Neuronal stem cell (in vitro differentiated cells): ENCODE data around the gene SCFD2.

Source experiments
- DNase-seq: peaks from one replicate; pipeline ENCODE4 v3.0.0-alpha.2; 2013; ENCODE audit warnings: low spot score
- H2AFZ ChIP-seq: one replicate; pipeline ENCODE4 v1.6.1; 2013; ENCODE audit warnings: mild to moderate bottlenecking, low read length, inconsistent platforms
- H2AK5ac ChIP-seq: 2 replicates; pipeline ENCODE4 v1.6.1; 2013; ENCODE audit warnings: low read depth, mild to moderate bottlenecking, inconsistent platforms, low read length, moderate library complexity, mixed read lengths
- H2BK120ac ChIP-seq: 2 replicates; pipeline ENCODE4 v1.6.1; 2013; ENCODE audit warnings: low read depth, mild to moderate bottlenecking, inconsistent platforms, low read length, moderate library complexity, mixed read lengths
- H2BK12ac ChIP-seq: one replicate; pipeline ENCODE4 v1.6.1; 2013; ENCODE audit warnings: low read length, inconsistent platforms
- H2BK15ac ChIP-seq: 2 replicates; pipeline ENCODE4 v1.6.1; 2013; ENCODE audit warnings: mild to moderate bottlenecking, low read length, inconsistent platforms, mixed read lengths
- H2BK5ac ChIP-seq: one replicate; pipeline ENCODE4 v1.6.1; 2013; ENCODE audit warnings: inconsistent platforms, mild to moderate bottlenecking, low read length, moderate library complexity
- H3K14ac ChIP-seq: one replicate; pipeline ENCODE4 v1.6.1; 2013; ENCODE audit warnings: low read length, inconsistent platforms
- H3K18ac ChIP-seq: 2 replicates; pipeline ENCODE4 v1.6.1; 2013; ENCODE audit warnings: low read length, inconsistent platforms
- H3K23ac ChIP-seq: 2 replicates; pipeline ENCODE4 v1.6.1; 2013; ENCODE audit warnings: low read depth, mild to moderate bottlenecking, mixed read lengths, low read length, inconsistent platforms; ENCODE audit not compliant: poor library complexity
- H3K27ac ChIP-seq: replicated peaks from 3 replicates; pipeline ENCODE4 v1.5.1; 2013; ENCODE audit warnings: low read length, inconsistent platforms
- H3K27me3 ChIP-seq, 3 experiments: 2 replicates each; pipeline ENCODE4 v1.6.1; 2013; ENCODE audit warnings: low read length in 3 of 3, mild to moderate bottlenecking in 2 of 3, inconsistent platforms in 1 of 3, low read depth in 1 of 3, mixed read lengths in 1 of 3, moderate library complexity in 1 of 3; ENCODE audit not compliant: control insufficient read depth in 3 of 3, insufficient read depth in 3 of 3
- H3K36me3 ChIP-seq, 2 donors: replicated peaks in 1 of 2; 2 replicates each; pipeline ENCODE4 v1.6.1; 2013; ENCODE audit warnings: low read length in 2 of 2; ENCODE audit not compliant: control insufficient read depth in 2 of 2, insufficient read depth in 2 of 2
- H3K4ac ChIP-seq: 2 replicates; pipeline ENCODE4 v1.6.1; 2013; ENCODE audit warnings: inconsistent platforms, mild to moderate bottlenecking, low read length, moderate library complexity
- H3K4me1 ChIP-seq, 2 donors: 1 replicate in 1 of 2; 2 replicates in 1 of 2; pipeline ENCODE4 v1.6.1; 2013; ENCODE audit warnings: low read length in 2 of 2, low read depth in 1 of 2; ENCODE audit not compliant: control insufficient read depth in 2 of 2, insufficient read depth in 1 of 2
- H3K4me2 ChIP-seq: one replicate; pipeline ENCODE4 v1.6.1; 2013; ENCODE audit warnings: mild to moderate bottlenecking, low read length, inconsistent platforms; ENCODE audit not compliant: insufficient read depth, poor library complexity, severe bottlenecking
- H3K4me3 ChIP-seq, 2 donors: 2 replicates each; pipeline ENCODE4 v1.5.1; 2013; ENCODE audit warnings: low read length in 2 of 2, mild to moderate bottlenecking in 2 of 2, inconsistent platforms in 1 of 2, moderate library complexity in 1 of 2
- H3K79me1 ChIP-seq: one replicate; pipeline ENCODE4 v1.6.1; 2013; ENCODE audit warnings: low read depth, mild to moderate bottlenecking, inconsistent platforms, low read length, moderate library complexity
- H3K9ac ChIP-seq: one replicate; pipeline ENCODE4 v1.6.1; 2013; ENCODE audit warnings: mild to moderate bottlenecking, low read depth, low read length, inconsistent platforms; ENCODE audit not compliant: poor library complexity
- H3K9me3 ChIP-seq, 2 donors: replicated peaks in 1 of 2; 2 replicates each; pipeline versions ENCODE3 to v1.6.1; 2013; ENCODE audit warnings: low read length in 2 of 2, mild to moderate bottlenecking in 2 of 2, inconsistent platforms in 1 of 2, low read depth in 1 of 2, mixed read lengths in 1 of 2, moderate library complexity in 1 of 2; ENCODE audit not compliant: control insufficient read depth in 2 of 2, insufficient read depth in 1 of 2
- H4K8ac ChIP-seq: one replicate; pipeline ENCODE4 v1.6.1; 2013; ENCODE audit warnings: low read depth, mild to moderate bottlenecking, inconsistent platforms, low read length, moderate library complexity
- H4K91ac ChIP-seq: one replicate; pipeline ENCODE4 v1.6.1; 2013; ENCODE audit warnings: low read length, low read depth, mild to moderate bottlenecking, inconsistent platforms; ENCODE audit not compliant: poor library complexity
- WGBS, 2 donors: extraction: QIAGEN DNeasy Blood & Tissue Kit; methylation state at CpG; one replicate each; pipeline ENCODE4 v1.1.7; 2013; ENCODE audit warnings: missing lambda C conversion rate in 2 of 2, mixed read lengths in 1 of 2; ENCODE audit not compliant: insufficient read length in 2 of 2, insufficient replicate concordance in 1 of 2; ENCODE audit errors: extremely low coverage in 2 of 2; 5-methylcytosine and 5-hydroxymethylcytosine counted together

SCFD2 gene

DNA sequence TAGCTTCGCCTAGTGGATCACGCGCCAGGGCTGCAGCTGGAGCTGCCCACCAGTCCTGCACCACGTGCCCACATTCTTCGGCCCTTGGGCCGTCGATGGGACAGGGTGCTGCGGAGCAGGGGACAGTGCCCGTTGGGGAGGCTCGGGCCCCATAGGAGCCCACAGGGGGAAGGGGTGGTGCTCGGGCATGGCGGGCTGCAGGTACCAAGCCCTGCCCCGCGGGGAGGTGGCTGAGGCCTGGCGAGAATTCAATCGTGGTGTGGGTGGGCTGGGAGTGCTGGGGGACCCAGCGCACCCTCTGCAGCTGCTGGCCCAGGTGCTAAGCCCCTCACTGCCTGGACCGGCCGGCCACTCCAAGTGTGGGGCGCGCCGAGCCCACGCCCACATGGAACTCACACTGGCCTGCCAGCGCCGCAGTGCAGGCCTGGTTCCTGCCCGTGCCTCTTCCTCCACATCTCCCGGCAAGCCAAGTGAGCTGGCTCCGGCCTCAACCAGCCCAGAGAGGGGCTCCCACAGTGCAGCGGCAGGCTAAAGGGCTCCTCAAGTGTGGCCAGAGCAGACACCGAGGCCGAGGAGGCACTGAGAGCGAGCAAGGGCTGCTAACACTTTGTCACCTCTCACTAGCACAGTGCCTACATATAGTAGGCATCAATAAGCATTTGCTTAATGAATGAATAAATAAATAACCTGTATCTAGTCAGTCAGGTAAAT is 11.7 kb downstream of the SCFD2 start:
- no peak overlapping the region for H3K23ac ChIP-seq
- H2BK120ac ChIP-seq, result no peak overlapping the region
- H3K9ac ChIP-seq, result no peak overlapping the region
- no peaks in the 10 kb centered on the region for H3K27me3 ChIP-seq
- no CpG with 5 or more reads among the region's 32 CpGs for WGBS, 2 donors
- H3K4me2 ChIP-seq, result no peak overlapping the region
- no peaks in the 10 kb centered on the region for H3K36me3 ChIP-seq
- H3K79me1 ChIP-seq, result no peaks in the 10 kb centered on the region
- H3K27ac ChIP-seq, result no peak overlapping the region
- no peak overlapping the region for H2BK12ac ChIP-seq
- H2BK5ac ChIP-seq, result no peak overlapping the region
- no peak overlapping the region for H2AFZ ChIP-seq
- no peak overlapping the region for H2AK5ac ChIP-seq
- no peak overlapping the region for H4K8ac ChIP-seq
- DNase-seq, result no peak
- no peak overlapping the region for H4K91ac ChIP-seq
- H3K4me1 ChIP-seq, result no peaks in the 10 kb centered on the region
- peaks cover 2 to 7% of the 10 kb centered on the region in 2 donors for H3K9me3 ChIP-seq
- no peak overlapping the region for H3K4me3 ChIP-seq
- H3K18ac ChIP-seq, result no peak overlapping the region
- no peak overlapping the region for H2BK15ac ChIP-seq
- H3K14ac ChIP-seq, result no peak overlapping the region
- no peak overlapping the region for H3K4ac ChIP-seq

DNA sequence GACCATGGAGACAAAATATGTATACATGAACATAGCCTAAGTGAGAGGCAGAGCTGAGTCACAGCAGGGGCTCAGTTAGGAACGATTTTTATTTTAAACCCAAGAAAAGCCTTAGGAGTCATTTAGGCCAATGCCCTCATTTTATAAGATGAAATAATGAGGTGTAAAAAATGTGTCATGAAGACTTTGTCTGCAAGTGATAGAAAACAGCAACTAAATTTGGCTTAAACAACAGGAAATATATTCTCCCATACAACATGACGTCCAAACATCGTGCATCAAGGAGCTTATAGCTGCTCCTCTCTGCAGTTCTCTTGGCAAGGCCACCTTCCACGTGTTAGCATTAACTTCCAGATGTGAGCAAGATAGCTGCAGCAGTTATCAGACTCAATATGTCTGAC is 16.8 kb downstream of the SCFD2 start:
- H3K79me1 ChIP-seq, result no peaks in the 10 kb centered on the region
- H2BK15ac ChIP-seq, result no peak overlapping the region
- H3K23ac ChIP-seq, result no peak overlapping the region
- no peak overlapping the region for H3K4ac ChIP-seq
- H3K18ac ChIP-seq, result no peak overlapping the region
- no peak overlapping the region for H3K27ac ChIP-seq
- no peaks in the 10 kb centered on the region for H3K36me3 ChIP-seq
- no peak for DNase-seq
- H2AFZ ChIP-seq, result no peak overlapping the region
- no peak overlapping the region for H2BK5ac ChIP-seq
- no peak overlapping the region for H2BK120ac ChIP-seq
- no peak overlapping the region for H4K91ac ChIP-seq
- H3K9me3 ChIP-seq, result no peaks in the 10 kb centered on the region
- H3K14ac ChIP-seq, result no peak overlapping the region
- no peak overlapping the region for H2BK12ac ChIP-seq
- H3K27me3 ChIP-seq, result no peaks in the 10 kb centered on the region
- WGBS, 2 donors, result no CpG with 5 or more reads among the region's 4 CpGs
- no peak overlapping the region for H3K4me2 ChIP-seq
- no peak overlapping the region for H2AK5ac ChIP-seq
- no peak overlapping the region for H4K8ac ChIP-seq
- H3K9ac ChIP-seq, result no peak overlapping the region
- H3K4me1 ChIP-seq, result no peaks in the 10 kb centered on the region
- no peak overlapping the region for H3K4me3 ChIP-seq

DNA sequence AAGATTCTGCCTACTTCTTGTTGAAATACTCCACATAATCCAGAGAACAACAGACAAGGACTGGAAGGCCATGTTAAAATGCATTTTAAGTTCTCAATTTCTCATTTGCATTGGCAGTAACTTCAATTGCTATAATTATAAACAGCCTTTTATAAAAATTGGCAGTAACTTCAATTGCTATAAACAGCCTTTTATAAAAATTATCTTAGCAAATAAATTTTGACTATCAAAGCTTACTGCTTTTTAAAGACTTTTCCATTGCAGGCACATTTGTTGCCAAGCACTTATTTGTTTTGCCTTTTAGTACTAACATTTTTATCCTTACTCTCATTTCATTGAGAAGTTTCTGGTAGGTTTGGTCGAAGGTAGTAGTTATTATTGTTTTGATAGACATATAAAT is 17.8 kb downstream of the SCFD2 start:
- H3K9ac ChIP-seq, result no peak overlapping the region

DNA sequence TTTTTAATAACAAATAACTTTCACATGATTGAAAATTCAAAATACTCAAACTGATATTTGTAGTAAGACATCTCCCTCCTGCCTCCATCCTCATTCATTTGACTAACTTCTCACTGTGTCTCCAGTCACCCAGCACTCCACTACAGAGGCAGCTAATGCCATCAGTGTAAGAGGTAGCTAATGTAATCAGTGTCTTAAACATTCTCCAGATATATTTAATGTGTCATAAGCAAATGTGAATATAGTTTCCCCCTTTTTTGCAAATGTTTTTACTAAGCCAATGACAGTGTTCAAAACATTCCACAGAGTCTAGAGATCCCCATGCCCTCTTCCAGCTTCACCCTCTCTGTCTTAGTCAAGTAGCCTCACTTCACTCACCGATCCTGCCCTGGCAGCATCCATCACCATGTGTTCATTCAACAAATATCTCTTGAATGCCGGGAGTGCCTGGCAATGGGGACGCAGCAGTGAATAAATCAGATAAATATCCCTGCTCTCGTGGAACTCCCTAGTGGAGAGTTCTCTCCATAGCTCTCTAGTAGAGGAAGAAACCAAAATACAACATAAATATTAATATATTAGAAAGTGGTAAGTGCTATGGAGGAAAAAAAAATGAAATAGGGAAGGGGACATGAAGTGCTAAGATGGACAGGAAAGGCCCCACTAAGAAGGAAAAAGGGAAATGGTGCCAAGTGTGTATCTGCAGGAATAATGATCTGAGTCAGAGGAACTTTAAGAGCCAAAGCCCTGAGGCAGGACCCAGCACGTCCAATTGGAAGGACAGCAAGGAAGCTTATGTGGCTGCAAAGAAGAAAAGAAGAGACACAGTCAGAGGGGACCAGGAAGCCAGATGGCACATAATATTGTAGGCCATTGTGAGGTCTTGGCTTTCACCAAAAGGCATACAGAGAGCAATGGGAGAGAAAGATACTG is 18.7 kb downstream of the SCFD2 start:
- Histone ChIP-seq H3K9ac (no peak overlapping the region), H2BK15ac (no peak overlapping the region), H4K8ac (no peak overlapping the region), H3K79me1 (no peaks in the 10 kb centered on the region), H3K23ac (no peak overlapping the region), H2BK120ac (no peak overlapping the region), H3K4ac (no peak overlapping the region), H4K91ac (no peak overlapping the region), H3K27me3 (no peaks in the 10 kb centered on the region), H3K9me3 (no peaks in the 10 kb centered on the region), H2AK5ac (no peak overlapping the region), H3K4me1 (no peaks in the 10 kb centered on the region), H2BK5ac (no peak overlapping the region), H3K4me2 (no peak overlapping the region), H3K18ac (no peak overlapping the region), H2BK12ac (no peak overlapping the region), H3K27ac (no peak overlapping the region), H3K14ac (peak overlapping the region; percentile 89), H3K4me3 (no peak overlapping the region), H2AFZ (no peak overlapping the region), H3K36me3 (no peaks in the 10 kb centered on the region)
- no CpG with 5 or more reads among the region's 5 CpGs for WGBS, 2 donors
- DNase-seq, result no peak

More for the DNA sequence above, 17.8 kb downstream of the SCFD2 start:
- no peak overlapping the region for H3K4me2 ChIP-seq
- no peak overlapping the region for H3K4me3 ChIP-seq
- H2BK12ac ChIP-seq, result no peak overlapping the region
- H3K4ac ChIP-seq, result no peak overlapping the region
- H3K27ac ChIP-seq, result no peak overlapping the region
- H4K91ac ChIP-seq, result no peak overlapping the region
- H4K8ac ChIP-seq, result no peak overlapping the region
- no peak overlapping the region for H2AFZ ChIP-seq
- no peak overlapping the region for H2BK120ac ChIP-seq
- no peak overlapping the region for H2AK5ac ChIP-seq
- H3K23ac ChIP-seq, result no peak overlapping the region
- no peaks in the 10 kb centered on the region for H3K27me3 ChIP-seq
- H3K36me3 ChIP-seq, result no peaks in the 10 kb centered on the region
- no peak for DNase-seq
- no peak overlapping the region for H3K18ac ChIP-seq
- H2BK15ac ChIP-seq, result no peak overlapping the region
- no CpG with 5 or more reads among the region's 1 CpG for WGBS, 2 donors
- H3K9me3 ChIP-seq, result no peaks in the 10 kb centered on the region
- no peak overlapping the region for H2BK5ac ChIP-seq
- H3K4me1 ChIP-seq, result no peaks in the 10 kb centered on the region
- H3K79me1 ChIP-seq, result no peaks in the 10 kb centered on the region
- H3K14ac ChIP-seq, result no peak overlapping the region
